GM19351 (cell line): ENCODE results near the gene ASTN1.

Experiments used
- ATAC-seq: cut with Tn5 transposase; IDR thresholded peaks from one replicate; pipeline ENCODE4 v1.9.1; 2021; ENCODE audit warnings: mild to moderate bottlenecking, moderate library complexity; ENCODE audit not compliant: unreplicated experiment

ASTN1 gene

GRCh38 chr1:176994931-176995596 is 169.4 kb downstream of the ASTN1 start:
- ATAC-seq, result no peak

DNA sequence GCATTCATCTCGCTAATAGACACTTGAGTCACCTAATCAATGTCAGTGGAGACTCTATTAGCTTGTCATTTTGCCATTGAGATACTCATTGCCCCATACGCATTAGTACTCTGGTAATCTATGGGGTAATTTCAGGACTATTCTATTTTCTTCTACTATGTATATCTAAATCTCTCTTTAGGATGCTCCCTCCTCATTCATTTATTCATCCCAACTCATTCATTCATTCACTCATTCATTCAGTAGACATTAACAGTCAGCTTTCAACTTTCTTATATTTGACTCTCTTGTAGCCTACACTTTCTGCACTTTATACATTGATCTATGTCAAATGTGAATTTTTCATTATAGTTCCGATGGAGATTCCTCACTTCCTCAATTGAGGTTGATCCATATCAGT is 170.9 kb downstream of the ASTN1 start:
- ATAC-seq, result no peak

DNA sequence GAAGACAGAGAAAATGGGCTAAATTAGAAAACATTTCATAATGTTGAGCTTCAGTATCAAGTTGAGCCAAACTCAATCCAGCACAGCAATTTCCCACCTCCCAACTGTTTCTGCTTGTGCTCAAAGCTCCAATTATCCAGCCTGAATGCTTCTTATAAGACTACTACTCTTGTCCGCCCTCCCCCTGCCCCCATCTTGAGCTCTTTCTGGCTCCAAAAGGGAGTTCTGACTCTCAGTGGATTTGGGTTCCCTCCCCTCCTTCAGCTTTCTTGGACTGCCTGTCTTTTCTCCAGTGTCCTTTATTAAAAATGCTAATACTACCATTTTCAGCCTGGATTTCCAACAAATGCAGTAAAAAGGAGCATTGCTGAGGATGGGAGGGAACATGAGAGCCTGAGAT is 174.8 kb downstream of the ASTN1 start:
- no peak for ATAC-seq

DNA sequence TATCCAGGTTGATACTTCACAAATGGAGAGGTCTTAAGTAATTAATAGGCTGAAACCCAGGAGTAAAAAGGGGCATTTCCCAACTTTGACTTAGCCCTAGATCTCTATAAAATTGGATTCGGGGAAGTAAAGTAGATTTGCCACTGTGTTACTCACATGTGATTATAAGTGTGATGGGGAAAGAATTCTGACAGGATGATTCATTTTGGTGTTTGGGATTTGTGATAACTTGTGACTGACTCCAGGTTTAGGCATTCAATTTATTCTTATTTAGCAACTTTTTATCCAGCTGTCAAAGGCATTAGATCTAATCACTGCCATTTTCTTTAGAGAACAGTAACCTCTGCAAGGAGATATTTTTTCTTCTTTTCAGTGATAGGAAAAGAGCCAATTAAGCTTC is 175.5 kb downstream of the ASTN1 start:
- ATAC-seq, result no peak

DNA sequence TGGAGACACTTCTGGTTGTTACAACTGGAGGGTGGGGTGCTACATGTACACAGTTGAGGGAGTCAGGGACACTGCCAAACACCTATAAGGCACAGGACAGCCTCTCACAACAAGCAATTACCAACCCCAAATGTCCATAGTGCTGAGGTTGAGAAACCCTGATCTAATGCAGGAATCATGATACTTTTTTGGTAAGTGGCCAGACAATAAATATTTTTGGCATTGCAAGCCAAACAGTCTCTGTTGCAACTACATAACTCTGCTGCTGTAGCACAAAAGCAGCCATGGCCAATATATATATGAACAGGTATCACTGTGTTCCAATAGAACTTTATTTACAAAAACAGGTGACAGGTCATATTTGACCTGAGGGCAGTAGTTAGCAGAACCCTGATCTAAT is 177.5 kb downstream of the ASTN1 start:
- no peak for ATAC-seq

DNA sequence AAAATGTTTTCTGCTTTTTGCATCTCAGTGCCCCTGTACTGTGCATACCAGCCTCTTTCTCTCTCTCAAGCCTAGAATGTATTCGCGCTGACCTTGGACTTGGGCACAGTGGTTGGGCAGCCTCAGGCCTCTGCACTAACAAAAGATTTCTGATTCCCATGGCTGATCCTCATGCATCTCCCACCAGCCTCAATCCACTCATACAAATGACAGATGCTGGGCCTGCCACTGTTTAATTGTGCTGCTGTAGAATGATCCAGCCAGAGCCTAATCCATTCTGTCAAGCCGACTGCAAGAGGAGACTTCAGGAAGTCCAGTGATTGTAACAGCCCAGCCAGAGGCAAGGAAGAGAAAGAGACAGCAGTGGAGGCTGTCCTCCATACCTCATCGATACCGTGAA is 180.8 kb downstream of the ASTN1 start:
- ATAC-seq, result no peak

DNA sequence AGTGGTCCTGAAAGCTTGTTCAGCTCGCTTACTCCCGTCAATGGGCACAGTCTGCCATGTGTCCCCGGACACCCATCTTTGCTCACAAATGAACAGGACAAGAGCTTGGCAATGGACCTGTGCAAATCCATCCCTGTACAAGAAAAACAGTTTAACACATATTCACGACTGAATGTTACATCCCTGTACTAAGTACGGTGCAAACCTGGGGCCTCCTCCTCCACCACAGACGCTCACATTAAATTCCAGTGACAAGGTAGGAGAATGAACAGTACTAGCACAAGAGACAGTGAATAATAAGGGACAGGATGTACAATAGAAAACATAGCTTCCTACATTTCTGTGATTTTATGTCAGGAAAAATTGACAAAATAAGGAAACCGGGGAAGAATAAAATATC is 187.7 kb downstream of the ASTN1 start:
- no peak for ATAC-seq

- ATAC-seq, result no peak
These were observed 188.3 kb downstream of the ASTN1 start for GRCh38 chr1:176976225-176976624.

- ATAC-seq, result no peak
These were observed 199.8 kb downstream of the ASTN1 start for GRCh38 chr1:176964687-176965086.

GRCh38 chr1:176963181-176963580 is 201.3 kb downstream of the ASTN1 start:
- ATAC-seq, result no peak

DNA sequence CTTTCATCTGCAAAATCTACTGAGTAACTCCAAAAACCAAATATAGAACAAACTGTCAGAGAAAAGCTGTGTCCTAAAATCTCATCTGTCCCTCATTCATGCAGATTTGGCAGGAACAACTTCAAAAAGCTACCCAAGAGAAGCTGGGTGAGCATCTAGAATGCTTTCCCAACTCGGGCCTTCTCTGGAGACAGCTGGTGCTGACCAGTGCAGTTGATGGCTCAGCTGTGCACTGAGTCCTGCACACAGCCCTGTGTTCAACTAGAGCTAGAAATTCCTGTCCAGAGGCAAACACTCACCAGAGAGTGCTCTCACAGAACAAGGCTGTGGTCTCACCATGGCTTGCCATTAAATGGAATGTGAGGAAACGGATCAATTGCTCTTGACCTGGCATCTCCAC is 202.8 kb downstream of the ASTN1 start:
- no peak for ATAC-seq

DNA sequence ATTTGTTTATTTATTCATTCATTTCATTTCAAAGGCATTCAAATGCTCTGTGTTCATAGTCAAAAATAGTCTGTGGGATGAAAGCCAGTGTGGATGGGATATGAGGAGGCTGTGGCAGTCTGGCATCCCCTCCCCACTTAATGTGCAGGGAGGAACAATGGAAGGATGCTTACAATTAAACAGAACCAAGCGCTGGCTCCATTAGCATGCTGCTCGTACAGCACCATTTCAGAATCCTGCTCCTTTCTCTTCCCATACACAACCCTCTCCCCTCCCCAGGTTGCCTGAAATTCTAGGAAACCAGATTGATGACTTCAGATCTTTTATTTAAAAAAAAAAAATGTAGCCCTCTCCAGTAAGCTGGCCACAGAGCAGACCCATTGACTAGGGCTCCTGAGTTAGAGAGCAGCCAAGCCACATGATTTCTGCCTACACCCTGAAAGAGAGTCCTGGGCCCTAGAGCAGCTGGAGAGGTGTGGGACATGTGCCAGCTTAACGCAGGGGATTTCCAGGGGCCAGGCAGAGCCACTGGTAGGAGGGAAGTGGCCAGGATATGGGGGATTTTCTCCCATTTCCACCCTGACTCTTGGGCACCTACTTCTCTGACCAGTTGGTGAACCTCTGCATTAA is 205.2 kb downstream of the ASTN1 start:
- ATAC-seq, result no peak

DNA sequence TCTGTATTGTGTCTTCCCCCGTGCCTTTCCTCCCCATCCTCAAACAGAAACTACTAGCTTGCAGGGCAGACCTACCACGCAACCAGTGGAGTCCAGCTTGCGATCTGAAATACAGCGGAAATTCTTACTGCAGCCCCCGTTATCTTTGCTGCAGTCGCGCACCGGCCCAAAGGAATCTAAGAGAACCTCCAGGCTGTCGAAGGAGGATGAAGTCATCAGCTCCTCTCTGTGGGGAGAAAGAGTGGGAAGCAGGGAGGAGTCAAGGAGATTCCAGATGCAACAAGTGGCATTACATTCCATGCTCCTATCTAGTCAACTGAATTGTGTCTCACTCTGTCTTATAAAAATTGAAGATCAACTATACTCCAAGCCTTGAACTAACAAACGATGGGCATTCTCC is 206.9 kb downstream of the ASTN1 start:
- no peak for ATAC-seq

DNA sequence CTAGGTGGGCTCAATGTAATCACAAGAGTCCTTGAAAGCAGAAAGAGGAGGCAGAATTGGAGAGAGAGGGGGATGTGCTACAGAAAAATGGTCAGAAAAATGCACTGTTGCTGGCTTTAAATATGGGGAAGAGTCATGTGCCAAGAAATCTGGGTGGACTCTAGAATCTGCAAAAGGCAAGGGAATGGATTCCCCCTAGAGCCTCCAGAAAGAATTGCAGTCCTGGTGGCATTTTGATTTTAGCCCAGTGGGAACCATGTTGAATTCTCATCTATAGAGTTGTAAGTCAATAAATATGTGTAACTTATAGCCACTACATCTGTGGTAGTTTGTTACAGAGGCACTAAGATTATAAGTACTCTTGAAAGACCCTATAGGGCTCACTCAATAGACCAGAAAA is 210.3 kb downstream of the ASTN1 start:
- no peak for ATAC-seq

GRCh38 chr1:176950736-176951324 is 213.7 kb downstream of the ASTN1 start:
- ATAC-seq, result no peak

DNA sequence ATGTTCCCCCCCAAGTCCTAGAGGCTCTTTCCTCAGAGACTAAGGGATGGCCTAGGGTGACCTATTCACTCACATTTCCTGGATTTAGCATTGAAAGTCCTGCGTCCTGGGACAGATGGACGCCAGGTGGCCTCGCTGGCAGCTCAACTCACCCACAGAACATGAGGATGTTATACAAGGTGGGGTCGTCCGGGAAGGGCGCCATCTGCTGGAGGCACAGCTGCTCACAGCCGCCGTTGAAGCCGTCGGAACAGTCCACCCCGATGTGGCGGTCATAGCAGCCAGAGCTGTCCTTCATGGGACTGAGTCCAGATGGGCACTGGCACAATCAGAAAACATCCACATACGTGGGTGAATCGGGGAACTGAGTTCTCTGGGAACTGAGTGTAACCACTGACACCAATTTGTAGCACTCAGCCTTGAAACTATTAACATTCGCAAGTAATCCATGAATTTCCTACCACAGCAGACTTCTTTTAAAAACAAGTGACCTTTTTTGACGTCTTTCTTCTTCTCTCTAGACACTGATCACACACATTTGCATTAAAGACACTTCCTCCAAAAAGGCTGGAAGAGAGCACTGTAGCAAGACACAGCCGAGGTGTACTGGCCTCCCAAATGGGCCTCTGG is 215.4 kb downstream of the ASTN1 start:
- peak; percentile 96 for ATAC-seq

DNA sequence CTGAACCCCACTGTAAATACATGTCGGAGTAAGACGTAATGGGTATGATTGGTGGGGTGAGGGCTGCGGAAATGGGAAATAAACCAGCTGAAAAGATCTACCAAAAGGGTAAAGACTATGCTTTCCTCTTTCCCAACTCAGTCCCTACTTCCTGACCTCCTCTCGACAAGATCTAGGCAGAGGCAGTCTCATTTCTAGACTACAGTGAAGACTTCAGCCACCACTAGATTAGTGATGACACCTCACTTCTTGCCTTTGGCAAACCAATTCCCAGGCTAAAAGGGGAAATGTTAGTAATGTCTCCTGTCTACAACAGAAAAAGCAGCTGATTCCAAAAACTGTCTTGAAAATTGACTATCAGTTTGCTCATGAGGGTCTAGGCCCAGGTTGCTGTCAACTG is 219.9 kb downstream of the ASTN1 start:
- ATAC-seq, result no peak

DNA sequence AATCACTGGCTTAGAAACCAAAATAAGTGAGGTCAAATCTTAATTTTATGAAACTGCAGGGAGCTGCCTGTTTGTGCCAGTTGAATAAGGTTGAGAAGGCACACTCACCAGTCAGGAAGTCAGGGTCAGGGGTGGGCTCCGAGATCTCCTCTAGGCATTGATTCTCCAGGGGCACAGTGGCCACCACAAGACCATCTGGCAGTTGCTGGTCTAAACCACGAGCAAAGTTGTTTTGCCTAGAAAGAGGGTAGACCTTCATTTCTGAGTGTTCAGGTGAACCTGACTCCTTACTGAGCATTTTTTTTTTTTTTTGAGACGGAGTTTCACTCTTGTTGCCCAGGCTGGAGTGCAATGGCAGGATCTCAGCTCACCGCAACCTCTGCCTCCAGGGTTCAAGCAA is 220.7 kb downstream of the ASTN1 start:
- ATAC-seq, result no peak

- ATAC-seq, result no peak
These were observed 222.2 kb downstream of the ASTN1 start for GRCh38 chr1:176942346-176942745.

DNA sequence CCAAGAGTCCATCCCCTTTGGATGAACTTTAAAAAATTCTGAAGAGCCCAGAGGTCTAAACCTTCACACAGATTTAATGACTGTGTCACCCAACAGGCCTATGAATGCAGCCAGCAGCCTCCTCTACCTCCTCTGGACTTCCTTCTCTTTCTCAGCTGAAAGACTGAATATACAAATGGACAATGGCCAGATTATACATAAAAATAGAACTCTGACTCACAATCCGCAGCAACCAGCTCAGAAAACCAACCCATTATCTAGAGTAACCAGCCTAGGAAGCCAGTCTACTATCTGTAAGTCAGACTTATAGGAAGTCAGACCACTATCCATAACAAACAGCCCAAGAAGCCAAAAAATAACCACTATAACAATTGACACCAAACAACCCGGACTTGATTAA is 224.5 kb downstream of the ASTN1 start:
- ATAC-seq, result no peak

GRCh38 chr1:176938375-176938774 is 226.1 kb downstream of the ASTN1 start:
- ATAC-seq, result peak; percentile 49

DNA sequence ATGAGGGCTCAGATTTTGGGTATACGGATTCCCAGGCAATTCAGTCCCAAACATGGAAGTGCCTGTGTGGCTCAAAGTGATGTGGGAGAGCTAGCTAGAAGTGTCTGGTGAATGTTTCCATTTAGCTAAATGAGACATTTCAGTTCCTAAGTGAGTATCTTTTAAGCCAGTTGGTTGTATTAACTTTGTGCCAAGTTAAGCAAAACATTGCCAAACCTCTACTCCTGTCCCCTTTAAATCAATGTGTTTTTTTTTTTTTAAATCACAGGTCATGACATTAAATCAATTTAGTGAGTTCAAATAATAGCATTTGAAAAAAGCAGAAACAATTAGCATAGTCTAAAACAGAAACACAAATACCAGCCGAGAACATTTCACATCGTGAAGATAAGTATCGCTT is 230.1 kb downstream of the ASTN1 start:
- no peak for ATAC-seq
